ENCODE data around the gene CYB5R3.
A peak's percentile ranks its signal among the peaks of the same experiment; 100 is the strongest.

Gene CYB5R3

DNA sequence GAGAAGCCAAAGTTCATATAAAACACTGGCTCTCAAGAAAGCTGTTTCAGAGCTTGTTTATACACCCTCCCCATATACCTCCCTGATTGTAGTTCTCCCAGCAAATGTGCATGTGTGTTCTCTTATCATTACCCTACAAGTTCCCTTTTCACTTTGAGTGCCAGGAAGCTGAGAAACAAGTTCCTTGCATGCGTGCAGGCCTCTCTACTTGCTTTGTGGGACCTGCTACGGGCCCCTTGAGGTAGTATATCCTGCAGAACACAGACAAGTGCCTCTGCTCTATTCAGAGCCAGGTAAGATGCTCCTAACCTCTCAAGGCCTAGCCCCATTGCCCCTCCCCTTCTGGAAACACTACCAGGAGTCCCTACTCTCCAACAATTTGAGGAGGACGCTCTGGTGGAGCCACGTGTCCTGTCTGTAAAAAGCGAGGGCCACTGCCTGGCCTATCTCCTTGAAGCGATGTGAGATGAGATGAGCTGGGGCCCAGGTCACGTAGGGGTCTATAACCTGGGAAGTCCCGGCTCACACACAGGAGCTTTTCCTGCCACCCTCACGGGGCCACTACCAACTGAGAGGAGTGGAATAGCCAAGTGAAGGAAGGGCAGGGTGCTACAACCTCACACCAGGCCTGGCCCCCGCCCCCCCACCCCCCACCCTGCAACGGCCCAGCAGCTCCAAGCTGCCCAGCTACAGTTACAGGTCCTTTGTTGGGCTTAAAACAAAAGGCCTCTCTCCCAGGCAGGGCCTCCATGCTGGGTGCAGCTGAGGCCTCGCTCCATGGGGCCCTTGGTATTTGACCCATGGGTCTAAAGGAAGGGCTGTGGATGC, 6.2 kb downstream of the CYB5R3 start:
- ChIA-PET POLR2A (ENCODE audit: low non-redundant PET) (no interaction called here), CTCF (interaction anchor here (0.6 kb wide), 1 partner anchor 14 kb away, joined by 4 read pairs; no protein-coding TSS in a partner anchor)
- H3K27ac ChIP-seq = peak overlapping the region; percentile 90
- TF ChIP-seq, protein P1, sequence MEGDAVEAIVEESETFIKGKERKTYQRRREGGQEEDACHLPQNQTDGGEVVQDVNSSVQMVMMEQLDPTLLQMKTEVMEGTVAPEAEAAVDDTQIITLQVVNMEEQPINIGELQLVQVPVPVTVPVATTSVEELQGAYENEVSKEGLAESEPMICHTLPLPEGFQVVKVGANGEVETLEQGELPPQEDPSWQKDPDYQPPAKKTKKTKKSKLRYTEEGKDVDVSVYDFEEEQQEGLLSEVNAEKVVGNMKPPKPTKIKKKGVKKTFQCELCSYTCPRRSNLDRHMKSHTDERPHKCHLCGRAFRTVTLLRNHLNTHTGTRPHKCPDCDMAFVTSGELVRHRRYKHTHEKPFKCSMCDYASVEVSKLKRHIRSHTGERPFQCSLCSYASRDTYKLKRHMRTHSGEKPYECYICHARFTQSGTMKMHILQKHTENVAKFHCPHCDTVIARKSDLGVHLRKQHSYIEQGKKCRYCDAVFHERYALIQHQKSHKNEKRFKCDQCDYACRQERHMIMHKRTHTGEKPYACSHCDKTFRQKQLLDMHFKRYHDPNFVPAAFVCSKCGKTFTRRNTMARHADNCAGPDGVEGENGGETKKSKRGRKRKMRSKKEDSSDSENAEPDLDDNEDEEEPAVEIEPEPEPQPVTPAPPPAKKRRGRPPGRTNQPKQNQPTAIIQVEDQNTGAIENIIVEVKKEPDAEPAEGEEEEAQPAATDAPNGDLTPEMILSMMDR (conservative IDR thresholded peaks at IDR 0.05; ENCODE audit: low read depth) = no peak
- no peak for DNase-seq (ENCODE audit: low spot score)

DNA sequence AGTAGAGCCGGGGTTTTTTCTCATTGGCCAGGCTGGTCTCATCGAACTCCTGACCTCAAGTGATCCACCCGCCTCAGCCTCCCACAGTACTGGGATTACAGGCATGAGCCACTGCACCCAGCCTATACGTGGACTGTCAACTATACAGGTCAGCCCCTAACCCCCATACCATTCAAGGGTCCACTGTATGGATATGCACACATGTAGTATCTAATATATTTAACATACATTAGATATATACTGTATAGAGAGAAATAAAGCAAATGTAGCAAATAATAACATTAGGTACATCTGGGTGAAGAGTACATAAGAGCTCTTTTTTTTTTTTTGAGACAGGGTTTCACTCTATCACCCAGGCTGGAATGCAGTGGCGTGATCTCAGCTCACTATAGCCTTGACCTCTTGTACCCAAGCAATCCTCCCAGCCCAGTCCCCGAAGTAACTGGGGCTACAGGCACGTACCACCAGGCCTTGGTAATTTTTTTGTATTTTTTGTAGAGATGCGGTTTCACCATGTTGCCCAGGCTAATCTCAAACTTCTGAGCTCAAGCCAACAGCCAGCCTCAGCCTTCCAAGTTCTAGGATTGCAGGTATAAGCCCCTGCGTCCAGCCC, 7.3 kb downstream of the CYB5R3 start:
- no peak for DNase-seq (ENCODE audit: low spot score)
- TF ChIP-seq, protein P1 (conservative IDR thresholded peaks at IDR 0.05; ENCODE audit: low read depth) = no peak
- peak overlapping the region; percentile 90 for H3K27ac ChIP-seq
- ChIA-PET CTCF (no interaction called here), POLR2A (ENCODE audit: low non-redundant PET) (no interaction called here)

DNA sequence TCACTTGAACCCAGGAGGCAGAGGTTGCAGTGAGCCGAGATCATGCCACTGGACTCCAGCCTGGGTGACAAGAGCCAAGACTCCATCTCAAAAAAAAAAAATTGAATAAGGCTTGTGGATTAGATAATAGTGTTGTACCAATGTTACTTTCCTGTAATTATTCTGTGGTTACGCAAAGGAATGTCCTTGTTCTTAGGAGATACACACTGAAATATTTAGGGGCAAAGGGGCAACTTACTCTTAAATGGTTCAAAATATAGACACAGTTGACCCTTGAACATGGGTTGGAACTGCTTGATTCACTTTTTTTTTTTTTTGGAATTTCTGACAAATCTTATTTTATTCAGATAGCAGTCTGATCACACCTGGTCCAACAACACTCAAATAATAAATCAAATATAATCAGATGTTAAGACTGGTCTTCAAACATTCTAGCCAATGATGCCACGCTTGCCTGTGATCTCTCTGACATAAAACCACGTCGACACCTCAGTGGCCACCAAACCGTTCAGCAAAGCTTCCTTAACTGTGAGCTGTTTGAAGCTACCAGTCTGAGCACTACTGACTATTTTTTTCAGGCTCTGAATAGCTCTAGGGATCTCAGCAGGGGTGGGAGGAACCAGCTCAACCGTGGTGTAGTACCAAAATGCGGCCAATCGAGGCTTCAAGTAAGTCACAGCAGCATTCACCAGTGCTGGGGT, 9.5 kb downstream of the CYB5R3 start:
- no peak for DNase-seq (ENCODE audit: low spot score)
- peak overlapping the region; percentile 100 for H3K27ac ChIP-seq
- TF ChIP-seq, protein P1 (conservative IDR thresholded peaks at IDR 0.05; ENCODE audit: low read depth) = no peak
- POLR2A ChIA-PET (ENCODE audit: low non-redundant PET) = no interaction called here
- CTCF ChIA-PET = no interaction called here

DNA sequence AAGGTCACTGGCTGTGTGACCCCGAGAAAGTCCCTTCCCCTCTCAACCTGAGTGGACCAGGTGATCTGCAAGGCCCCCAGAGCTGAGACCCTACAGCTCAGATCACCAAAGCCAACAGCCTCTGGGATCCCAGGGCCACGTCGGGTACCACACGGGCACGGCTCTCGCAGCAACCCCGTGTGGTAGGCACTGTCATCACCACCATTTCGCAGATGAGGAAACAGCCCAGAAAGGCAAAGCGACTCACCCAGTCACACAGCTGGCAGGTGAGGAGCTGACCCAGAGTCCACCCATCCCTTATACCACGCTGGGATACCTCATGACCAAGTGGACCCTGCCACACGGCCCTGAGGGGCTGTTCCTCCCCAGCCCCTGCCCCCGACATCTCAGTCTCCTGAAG, 11.6 kb downstream of the CYB5R3 start:
- DNase-seq (ENCODE audit: low spot score) = no peak
- ChIA-PET POLR2A (ENCODE audit: low non-redundant PET) (interaction anchor here (0.6 kb wide), 1 partner anchor 12 kb away, joined by 3 read pairs; no protein-coding TSS in a partner anchor), CTCF (interaction anchor here (0.8 kb wide), 1 partner anchor 16 kb away, joined by 4 read pairs; no protein-coding TSS in a partner anchor)
- peak overlapping the region; percentile 100 for H3K27ac ChIP-seq
- TF ChIP-seq, protein P1 (conservative IDR thresholded peaks at IDR 0.05; ENCODE audit: low read depth) = no peak

DNA sequence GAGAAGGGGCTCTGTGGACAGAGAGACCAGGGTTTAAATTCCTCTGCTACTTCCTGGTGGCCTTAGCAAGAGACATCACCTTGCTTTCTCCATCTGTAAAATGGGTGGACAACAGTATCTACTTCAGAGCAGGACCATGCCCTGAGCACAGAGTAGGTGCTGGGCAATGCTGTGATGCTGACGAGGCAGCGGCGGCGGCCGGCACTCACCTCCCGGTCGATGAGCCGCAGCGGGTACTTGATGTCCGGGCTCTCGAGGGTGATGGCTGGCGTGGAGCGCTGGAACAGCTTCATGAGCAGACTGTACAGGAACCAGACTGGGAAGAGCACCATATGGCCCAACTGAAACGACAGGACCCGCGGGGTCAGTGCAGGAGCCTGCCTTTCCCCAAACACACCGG, 12.7 kb downstream of the CYB5R3 start:
- ChIA-PET POLR2A (ENCODE audit: low non-redundant PET) (no interaction called here), CTCF (interaction anchor here (0.5 to 0.8 kb wide), 2 partner anchors 15 to 388 kb away, joined by 3 to 4 read pairs; no protein-coding TSS in a partner anchor)
- peak overlapping the region; percentile 100 for H3K27ac ChIP-seq
- TF ChIP-seq, protein P1 (conservative IDR thresholded peaks at IDR 0.05; ENCODE audit: low read depth) = no peak
- DNase-seq (ENCODE audit: low spot score) = no peak

DNA sequence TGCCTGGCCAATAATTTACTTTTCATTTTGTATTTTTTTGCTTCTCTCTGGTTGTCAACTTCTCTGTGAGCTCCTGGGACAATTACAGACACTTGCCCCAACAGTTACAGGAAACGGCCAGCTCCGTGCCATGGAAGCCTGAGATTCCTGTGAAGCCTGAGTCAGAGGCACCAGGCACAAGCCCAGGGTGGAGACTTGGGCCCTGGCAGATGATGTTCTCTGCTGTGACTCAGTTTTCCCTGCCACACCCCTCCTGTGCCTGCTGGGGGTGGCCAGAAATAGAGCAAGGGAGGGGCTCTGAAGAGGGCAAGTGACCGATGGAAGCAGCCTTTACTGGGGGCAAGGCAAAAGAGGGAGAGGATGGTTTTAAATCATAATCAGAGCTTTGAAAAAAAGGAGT, 13.7 kb downstream of the CYB5R3 start:
- CTCF ChIA-PET = interaction anchor here (1.3 kb wide), 1 partner anchor 14 kb away, joined by 3 read pairs; no protein-coding TSS in a partner anchor
- peak overlapping the region; percentile 100 for H3K27ac ChIP-seq
- DNase-seq (ENCODE audit: low spot score) = peak; percentile 84
- POLR2A ChIA-PET (ENCODE audit: low non-redundant PET) = interaction anchor here (0.5 kb wide), 1 partner anchor 233 kb away, joined by 3 read pairs; no protein-coding TSS in a partner anchor
- TF ChIP-seq, protein P1 (conservative IDR thresholded peaks at IDR 0.05; ENCODE audit: low read depth) = no peak

All from RWPE1 (cell line).